HUES48 (cell line): ENCODE measurements around the gene NSUN7.
A peak's percentile ranks its signal among the peaks of the same experiment; 100 is the strongest.

Experiments
- H3K27ac ChIP-seq: one replicate; pipeline ENCODE4 v1.7.0; 2013; ENCODE audit warnings: low read depth, low read length, inconsistent platforms
- H3K27me3 ChIP-seq: 2 replicates; pipeline ENCODE4 v1.6.1; 2013; ENCODE audit warnings: mild to moderate bottlenecking, low read length; ENCODE audit not compliant: control insufficient read depth, insufficient read depth
- H3K36me3 ChIP-seq: 2 replicates; pipeline ENCODE4 v1.6.1; 2013; ENCODE audit warnings: low read length; ENCODE audit not compliant: control insufficient read depth, insufficient read depth
- H3K4me1 ChIP-seq: 2 replicates; pipeline ENCODE4 v1.6.1; 2013; ENCODE audit warnings: mild to moderate bottlenecking, low read length; ENCODE audit not compliant: control insufficient read depth, insufficient read depth
- H3K4me3 ChIP-seq: 2 replicates; pipeline ENCODE4 v1.5.1; 2013; ENCODE audit warnings: mild to moderate bottlenecking, low read depth, low read length
- H3K9ac ChIP-seq: 2 replicates; pipeline ENCODE4 v1.6.1; 2013; ENCODE audit warnings: mild to moderate bottlenecking, low read depth, low read length, moderate library complexity
- H3K9me3 ChIP-seq: 2 replicates; pipeline ENCODE4 v1.6.1; 2013; ENCODE audit warnings: low read length; ENCODE audit not compliant: control insufficient read depth, insufficient read depth

The NSUN7 gene

GRCh38 chr4:40833212-40833611 lies 83.5 kb downstream of the NSUN7 start:
- H3K4me1 ChIP-seq = no peaks in the 10 kb centered on the region
- no peak overlapping the region for H3K9ac ChIP-seq
- no peak overlapping the region for H3K27ac ChIP-seq
- no peaks in the 10 kb centered on the region for H3K9me3 ChIP-seq
- H3K27me3 ChIP-seq = no peaks in the 10 kb centered on the region
- H3K4me3 ChIP-seq = no peak overlapping the region
- H3K36me3 ChIP-seq = peaks cover 23% of the 10 kb centered on the region

- no peaks in the 10 kb centered on the region for H3K27me3 ChIP-seq
- H3K9me3 ChIP-seq = no peaks in the 10 kb centered on the region
- H3K27ac ChIP-seq = no peak overlapping the region
- H3K4me3 ChIP-seq = no peak overlapping the region
- peaks cover 4% of the 10 kb centered on the region for H3K4me1 ChIP-seq
- no peak overlapping the region for H3K9ac ChIP-seq
- no peaks in the 10 kb centered on the region for H3K36me3 ChIP-seq
These were observed 87.5 kb downstream of the NSUN7 start for GRCh38 chr4:40837094-40837870.

GRCh38 chr4:40838742-40839141 lies 89.0 kb downstream of the NSUN7 start:
- no peak overlapping the region for H3K4me3 ChIP-seq
- H3K36me3 ChIP-seq = no peaks in the 10 kb centered on the region
- H3K4me1 ChIP-seq = peaks cover 4% of the 10 kb centered on the region
- H3K9me3 ChIP-seq = no peaks in the 10 kb centered on the region
- H3K27me3 ChIP-seq = no peaks in the 10 kb centered on the region
- no peak overlapping the region for H3K9ac ChIP-seq
- H3K27ac ChIP-seq = no peak overlapping the region

GRCh38 chr4:40840255-40840984 lies 90.7 kb downstream of the NSUN7 start:
- Histone ChIP-seq H3K4me3 (no peak overlapping the region), H3K27ac (no peak overlapping the region), H3K4me1 (peaks cover 4% of the 10 kb centered on the region), H3K9me3 (no peaks in the 10 kb centered on the region), H3K9ac (no peak overlapping the region), H3K36me3 (no peaks in the 10 kb centered on the region; the same call in 1 of the 2 replicates), H3K27me3 (no peaks in the 10 kb centered on the region)

GRCh38 chr4:40840985-40841571 lies 91.3 kb downstream of the NSUN7 start:
- peak overlapping the region; percentile 62 for H3K27ac ChIP-seq

GRCh38 chr4:40842318-40842717 lies 92.6 kb downstream of the NSUN7 start:
- Histone ChIP-seq H3K9ac (no peak overlapping the region), H3K36me3 (no peaks in the 10 kb centered on the region; the same call in 1 of the 2 replicates), H3K27me3 (no peaks in the 10 kb centered on the region), H3K9me3 (no peaks in the 10 kb centered on the region), H3K27ac (no peak overlapping the region), H3K4me1 (peaks cover 14% of the 10 kb centered on the region), H3K4me3 (no peak overlapping the region)

More at GRCh38 chr4:40840985-40841571, 91.3 kb downstream of the NSUN7 start:
- no peaks in the 10 kb centered on the region; the same call in 1 of the 2 replicates for H3K36me3 ChIP-seq
- no peak overlapping the region for H3K9ac ChIP-seq
- no peak overlapping the region for H3K4me3 ChIP-seq
- no peaks in the 10 kb centered on the region for H3K9me3 ChIP-seq
- no peaks in the 10 kb centered on the region for H3K27me3 ChIP-seq
- H3K4me1 ChIP-seq = peaks cover 4% of the 10 kb centered on the region

GRCh38 chr4:40842725-40843423 lies 93.1 kb downstream of the NSUN7 start:
- Histone ChIP-seq H3K4me1 (peaks cover 14% of the 10 kb centered on the region), H3K4me3 (no peak overlapping the region), H3K36me3 (no peaks in the 10 kb centered on the region; the same call in 1 of the 2 replicates), H3K27ac (peak overlapping the region; percentile 2), H3K9me3 (no peaks in the 10 kb centered on the region), H3K9ac (no peak overlapping the region), H3K27me3 (no peaks in the 10 kb centered on the region)

GRCh38 chr4:40843696-40844095 lies 93.9 kb downstream of the NSUN7 start:
- no peak overlapping the region for H3K9ac ChIP-seq
- peaks cover 21% of the 10 kb centered on the region for H3K4me1 ChIP-seq
- H3K4me3 ChIP-seq = no peak overlapping the region
- H3K36me3 ChIP-seq = no peaks in the 10 kb centered on the region; the same call in 1 of the 2 replicates
- H3K9me3 ChIP-seq = no peaks in the 10 kb centered on the region
- H3K27ac ChIP-seq = no peak overlapping the region
- H3K27me3 ChIP-seq = no peaks in the 10 kb centered on the region

- Histone ChIP-seq H3K4me3 (no peak overlapping the region), H3K27me3 (no peaks in the 10 kb centered on the region), H3K27ac (no peak overlapping the region), H3K9ac (no peak overlapping the region), H3K36me3 (no peaks in the 10 kb centered on the region; the same call in 1 of the 2 replicates), H3K9me3 (no peaks in the 10 kb centered on the region), H3K4me1 (peaks cover 27% of the 10 kb centered on the region)
These were observed 94.5 kb downstream of the NSUN7 start for GRCh38 chr4:40844261-40844660.

GRCh38 chr4:40845154-40845835 lies 95.5 kb downstream of the NSUN7 start:
- no peaks in the 10 kb centered on the region for H3K9me3 ChIP-seq
- H3K9ac ChIP-seq = no peak overlapping the region
- no peaks in the 10 kb centered on the region for H3K27me3 ChIP-seq
- H3K4me1 ChIP-seq = peaks cover 29% of the 10 kb centered on the region
- H3K4me3 ChIP-seq = no peak overlapping the region
- H3K27ac ChIP-seq = no peak overlapping the region
- H3K36me3 ChIP-seq = no peaks in the 10 kb centered on the region; the same call in 1 of the 2 replicates
